ENCODE data around the gene ANKHD1. TPM values are rescaled to one million over a fixed set of nuclear protein-coding genes. Genes with fewer than 3 reads are reported as not detected.

Gene ANKHD1
- total and polyA plus RNA-seq, 2 of the 8 experiments (the other 6 are each of a cell fraction or from before 2014, with no cell fraction given) = 69.9 to 108 TPM

DNA sequence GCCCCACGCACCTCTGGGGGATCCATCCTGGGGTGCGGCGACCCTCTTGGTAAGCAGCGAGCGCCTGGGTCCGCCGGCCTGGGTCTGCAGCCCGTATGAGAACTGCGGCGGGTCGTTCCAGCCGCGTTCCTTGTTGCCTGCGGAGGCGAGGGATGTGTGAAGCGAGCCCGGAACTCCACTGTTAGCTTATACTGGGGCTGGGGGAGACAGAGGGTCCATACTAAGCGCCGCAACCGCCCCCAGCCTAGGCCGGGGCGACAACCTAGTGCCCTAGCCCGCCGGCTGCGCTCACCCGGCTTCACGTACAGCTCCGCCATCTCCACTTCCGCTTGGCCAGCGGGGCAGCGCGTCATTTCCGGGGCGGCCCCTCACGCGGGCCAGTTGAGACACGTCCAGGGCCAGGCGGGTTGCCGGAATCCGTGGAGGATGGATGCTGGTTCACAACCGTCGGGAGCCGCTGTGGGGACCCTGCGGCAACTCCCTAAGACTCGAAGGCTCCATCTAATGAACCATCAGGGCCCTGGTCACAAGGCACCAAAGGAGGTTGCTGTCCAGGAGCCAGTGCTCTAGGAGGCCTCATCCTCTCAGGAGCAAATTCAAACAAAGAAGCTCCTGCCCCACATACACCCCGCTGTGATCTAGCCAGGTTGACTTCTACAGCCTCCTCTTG is 155.6 kb downstream of the ANKHD1 start, which contains the start of gene SRA1 (continued):
- TF ChIP-seq, protein P1, sequence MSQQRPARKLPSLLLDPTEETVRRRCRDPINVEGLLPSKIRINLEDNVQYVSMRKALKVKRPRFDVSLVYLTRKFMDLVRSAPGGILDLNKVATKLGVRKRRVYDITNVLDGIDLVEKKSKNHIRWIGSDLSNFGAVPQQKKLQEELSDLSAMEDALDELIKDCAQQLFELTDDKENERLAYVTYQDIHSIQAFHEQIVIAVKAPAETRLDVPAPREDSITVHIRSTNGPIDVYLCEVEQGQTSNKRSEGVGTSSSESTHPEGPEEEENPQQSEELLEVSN (IDR thresholded peaks at IDR 0.05) = peak; percentile 16
- TF ChIP-seq KDM4A (IDR thresholded peaks at IDR 0.05; ENCODE audit: low read depth, low read length, severe bottlenecking) (peak; percentile 52), TAF1 (IDR thresholded peaks at IDR 0.05; ENCODE audit: low read depth, low read length) (peak; percentile 93), POLR2A (IDR thresholded peaks at IDR 0.05; ENCODE audit: control extremely low read depth in 1 of 2, low read depth in 2 of 2, low read length in 2 of 2) (peak; percentile 97 to 98), TAF7 (optimal IDR thresholded peaks at IDR 0.05; ENCODE audit: borderline replicate concordance, low read depth, low read length) (peak; percentile 87), SRF (IDR thresholded peaks at IDR 0.05; ENCODE audit: low read depth, low read length) (no peak), EP300 (IDR thresholded peaks at IDR 0.05; ENCODE audit: borderline replicate concordance in 1 of 2, low read depth in 2 of 2, low read length in 2 of 2) (no peak), TBP (IDR thresholded peaks at IDR 0.05; ENCODE audit: low read depth, low read length) (peak; percentile 83), SAP30 (IDR thresholded peaks at IDR 0.05; ENCODE audit: insufficient read depth, insufficient replicate concordance, low read length) (no peak), BCL11A (IDR thresholded peaks at IDR 0.05; ENCODE audit: low read depth in 2 of 2, low read length in 2 of 2) (no peak), SUZ12 (IDR thresholded peaks at IDR 0.05; ENCODE audit: low read length) (no peak), ASH2L (IDR thresholded peaks at IDR 0.05; ENCODE audit: low read length) (peak; percentile 60), POLR2AphosphoS5 (IDR thresholded peaks at IDR 0.05; ENCODE audit: low read depth, low read length) (peak; percentile 96), CREB1 (IDR thresholded peaks at IDR 0.05) (peak; percentile 92), SIRT6 (IDR thresholded peaks at IDR 0.05; ENCODE audit: low read length) (no peak), FOSL1 (IDR thresholded peaks at IDR 0.05; ENCODE audit: insufficient read depth, low read depth, low read length) (no peak), GABPA (IDR thresholded peaks at IDR 0.05; ENCODE audit: borderline replicate concordance, insufficient read depth, low read length) (peak; percentile 94), JUND (IDR thresholded peaks at IDR 0.05; ENCODE audit: low read length) (peak; percentile 38; the same call in 1 of the 2 replicates), PHF8 (conservative IDR thresholded peaks at IDR 0.05; ENCODE audit: low read depth, low read length) (peak; percentile 96), CBX8 (IDR thresholded peaks at IDR 0.05; ENCODE audit: borderline replicate concordance, low read depth, low read length) (no peak)
- TF ChIP-seq, protein P2, sequence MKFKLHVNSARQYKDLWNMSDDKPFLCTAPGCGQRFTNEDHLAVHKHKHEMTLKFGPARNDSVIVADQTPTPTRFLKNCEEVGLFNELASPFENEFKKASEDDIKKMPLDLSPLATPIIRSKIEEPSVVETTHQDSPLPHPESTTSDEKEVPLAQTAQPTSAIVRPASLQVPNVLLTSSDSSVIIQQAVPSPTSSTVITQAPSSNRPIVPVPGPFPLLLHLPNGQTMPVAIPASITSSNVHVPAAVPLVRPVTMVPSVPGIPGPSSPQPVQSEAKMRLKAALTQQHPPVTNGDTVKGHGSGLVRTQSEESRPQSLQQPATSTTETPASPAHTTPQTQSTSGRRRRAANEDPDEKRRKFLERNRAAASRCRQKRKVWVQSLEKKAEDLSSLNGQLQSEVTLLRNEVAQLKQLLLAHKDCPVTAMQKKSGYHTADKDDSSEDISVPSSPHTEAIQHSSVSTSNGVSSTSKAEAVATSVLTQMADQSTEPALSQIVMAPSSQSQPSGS (IDR thresholded peaks at IDR 0.05; ENCODE audit: low read length) = peak; percentile 59; the same call in 1 of the 2 replicates
- TF ChIP-seq, protein P3, sequence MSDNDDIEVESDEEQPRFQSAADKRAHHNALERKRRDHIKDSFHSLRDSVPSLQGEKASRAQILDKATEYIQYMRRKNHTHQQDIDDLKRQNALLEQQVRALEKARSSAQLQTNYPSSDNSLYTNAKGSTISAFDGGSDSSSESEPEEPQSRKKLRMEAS (IDR thresholded peaks at IDR 0.05) = peak; percentile 81; the same call in 1 of the 2 replicates

Data from H1 (cell line).